SKM-1 (cell line): ENCODE measurements around the gene FBXO2.

Experiments used
- DNase-seq: peaks from one replicate; lab custom pipeline; 2025; ENCODE audit not compliant: unreplicated experiment; lab: John Stamatoyannopoulos, UW

The FBXO2 gene

GRCh38 chr1:11653861-11654136 lies 430 bp downstream of the FBXO2 start:
- no peak for DNase-seq

- DNase-seq: no peak
Observed at GRCh38 chr1:11653101-11653860, 948 bp downstream of the FBXO2 start.

- no peak for DNase-seq
Observed at GRCh38 chr1:11652203-11652780, 1.9 kb downstream of the FBXO2 start.

- DNase-seq: no peak
Observed at GRCh38 chr1:11651017-11651416, 3.2 kb downstream of the FBXO2 start.

GRCh38 chr1:11650331-11650991 lies 3.8 kb downstream of the FBXO2 start:
- DNase-seq: peak; percentile 19

GRCh38 chr1:11649624-11650330 lies 4.5 kb downstream of the FBXO2 start:
- DNase-seq: no peak

- DNase-seq: no peak
Observed at GRCh38 chr1:11649237-11649623, 5.0 kb downstream of the FBXO2 start.

GRCh38 chr1:11648732-11649158 lies 5.5 kb downstream of the FBXO2 start:
- no peak for DNase-seq

- no peak for DNase-seq
Observed at GRCh38 chr1:11648039-11648438, 6.2 kb downstream of the FBXO2 start.

GRCh38 chr1:11647333-11647732 lies 6.9 kb downstream of the FBXO2 start:
- no peak for DNase-seq

- DNase-seq: no peak
Observed at GRCh38 chr1:11646317-11646716, 7.9 kb downstream of the FBXO2 start.

- DNase-seq: peak; percentile 80
Observed at GRCh38 chr1:11645670-11646265, 8.5 kb downstream of the FBXO2 start.

GRCh38 chr1:11645270-11645669 lies 9.0 kb downstream of the FBXO2 start:
- no peak for DNase-seq

GRCh38 chr1:11643782-11644181 lies 10.4 kb downstream of the FBXO2 start:
- DNase-seq: no peak

- peak; percentile 6 for DNase-seq
Observed at GRCh38 chr1:11642418-11643017, 11.7 kb downstream of the FBXO2 start.

- no peak for DNase-seq
Observed at GRCh38 chr1:11641776-11642305, 12.4 kb downstream of the FBXO2 start.

- no peak for DNase-seq
Observed at GRCh38 chr1:11640944-11641343, 13.3 kb downstream of the FBXO2 start.

GRCh38 chr1:11640101-11640500 lies 14.1 kb downstream of the FBXO2 start:
- DNase-seq: no peak

- no peak for DNase-seq
Observed at GRCh38 chr1:11639372-11639771, 14.9 kb downstream of the FBXO2 start.

- no peak for DNase-seq
Observed at GRCh38 chr1:11638121-11638520, 16.1 kb downstream of the FBXO2 start.
